C4-2B (cell line): Measurements from ENCODE around the gene MT1F.

Experiments used
- CTCF ChIP-seq: fragments of 450-650 bp; conservative IDR thresholded peaks from 2 replicates; pipeline ENCODE4 v1.5.1; 2017; ENCODE audit warnings: mild to moderate bottlenecking
- ZFX ChIP-seq: fragments of 450-650 bp; IDR thresholded peaks from 2 replicates; pipeline ENCODE4 v1.6.1; 2017

GRCh38 chr16:56679078-56679730 is 21.4 kb downstream of the MT1F start:
- TF ChIP-seq CTCF = no peak
- no peak for TF ChIP-seq ZFX
